Sigmoid colon (tissue), 7 donors: Measurements from ENCODE around the gene NEU3. TPM values are rescaled to one million over a fixed set of nuclear protein-coding genes. Genes with fewer than 3 reads are reported as not detected.
A peak's percentile ranks its signal among the peaks of the same experiment; 100 is the strongest.
"Not testable (repeated sequence)": the region's sequence is repeated elsewhere in the genome, so short reads cannot be mapped to it uniquely, and the experiment has no call there.

Experiments
- DNase-seq: peaks from one replicate; pipeline ENCODE4 v3.0.0-alpha.2; 2019
- H3K27ac ChIP-seq, 4 donors: fragments of 200-600 bp; sonication (generic); one replicate each; pipeline ENCODE4 v1.5.1; 2016 to 2019; ENCODE audit warnings: mild to moderate bottlenecking in 1 of 4
- H3K27me3 ChIP-seq, 3 donors: fragments of 200-600 bp; sonication (generic); one replicate each; pipeline ENCODE4 v1.5.1; 2019; ENCODE audit warnings: mild to moderate bottlenecking in 1 of 3
- H3K36me3 ChIP-seq, 4 donors: fragments of 200-600 bp; sonication (generic); one replicate each; pipeline ENCODE4 v1.5.1; 2016 to 2019
- H3K4me1 ChIP-seq, 4 donors: fragments of 200-600 bp; sonication (generic); one replicate each; pipeline ENCODE4 v1.5.1; 2017 to 2019
- H3K4me3 ChIP-seq, 4 donors: fragments of 200-600 bp; sonication (generic); one replicate each; pipeline ENCODE4 v1.5.1; 2017 to 2019; ENCODE audit warnings: mild to moderate bottlenecking in 2 of 4, moderate library complexity in 1 of 4
- H3K9me3 ChIP-seq, 4 donors: fragments of 200-600 bp in 3 of 4; sonication (generic) in 3 of 4; one replicate each; pipeline versions ENCODE4 v1.5.1 to v1.6.1; 2013 to 2019
- CTCF ChIP-seq, 4 experiments: fragments of 450-650 bp in 3 of 4; fragments of 200-600 bp in 1 of 4; IDR thresholded peaks; one replicate each; pipeline ENCODE4 v1.5.1; 2016 to 2019; ENCODE audit warnings: antibody characterized with exemption in 4 of 4, mild to moderate bottlenecking in 3 of 4, moderate library complexity in 2 of 4
- EP300 ChIP-seq, 4 donors: sonication (generic); formaldehyde crosslinking; IDR thresholded peaks; one replicate each; pipeline ENCODE4 v1.6.1; 2017; ENCODE audit warnings: antibody characterized with exemption in 4 of 4
- POLR2A ChIP-seq, 2 donors: fragments of 450-650 bp; IDR thresholded peaks; one replicate each; pipeline ENCODE4 v1.6.1; 2016; ENCODE audit warnings: antibody characterized with exemption in 2 of 2, mild to moderate bottlenecking in 2 of 2, moderate library complexity in 2 of 2
- POLR2AphosphoS5 ChIP-seq, 4 donors: sonication (generic); formaldehyde crosslinking; IDR thresholded peaks; one replicate each; pipeline ENCODE4 v1.6.1; 2017; ENCODE audit warnings: antibody characterized with exemption in 4 of 4
- WGBS, 2 donors: extraction: QIAGEN DNeasy Blood & Tissue Kit; methylation state at CpG; one replicate each; pipeline ENCODE4 v1.1.7; 2013; 5-methylcytosine and 5-hydroxymethylcytosine counted together
- intact Hi-C: fragments of 100-400 bp; cut with DNase I; formaldehyde crosslinking; loops from one replicate; pipeline ENCODE4 v1.15.1; 2023
- polyA plus RNA-seq, 3 donors: library from polyadenylated mRNA; stranded (reverse); fragments of 200-250 nt; gene quantifications; one replicate each; pipeline ENCODE4 v1.2.3, GENCODE V29; 2013
- total RNA-seq, 4 donors: library from RNA; depleted of rRNA; stranded (reverse); fragments of >200 nt; gene quantifications; one replicate each; pipeline ENCODE4 v1.1.0, GENCODE V29; 2016
- donor health status: healthy with polysubstance abuse.
- donor health status: Bipolar disorder and iron deficiency.
- donor health status: healthy.

NEU3 gene
- total and polyA plus RNA-seq, 7 donors: 0.60 to 10.2 (median 4.6) TPM

- H3K9me3 ChIP-seq: no peaks in the 10 kb centered on the region
- H3K4me1 ChIP-seq: no peaks in the 10 kb centered on the region
- intact Hi-C loops: no loop called here
- peaks cover 4 to 22% (median 11%) of the 10 kb centered on the region in 4 donors for H3K36me3 ChIP-seq
- no peaks in the 10 kb centered on the region for H3K27me3 ChIP-seq
- no peak for DNase-seq
- WGBS, 2 donors: 81 to 90% methylated on average over 1 of the region's 1 CpG
- no peak overlapping the region for H3K4me3 ChIP-seq
- TF ChIP-seq POLR2AphosphoS5 (IDR thresholded peaks at IDR 0.05) (no peak), EP300 (IDR thresholded peaks at IDR 0.05) (no peak), POLR2A (IDR thresholded peaks at IDR 0.05) (no peak), CTCF (IDR thresholded peaks at IDR 0.05) (no peak)
- H3K27ac ChIP-seq: no peak overlapping the region
Observed at GRCh38 chr11:75004215-75004614, 15.5 kb downstream of the NEU3 start.

DNA sequence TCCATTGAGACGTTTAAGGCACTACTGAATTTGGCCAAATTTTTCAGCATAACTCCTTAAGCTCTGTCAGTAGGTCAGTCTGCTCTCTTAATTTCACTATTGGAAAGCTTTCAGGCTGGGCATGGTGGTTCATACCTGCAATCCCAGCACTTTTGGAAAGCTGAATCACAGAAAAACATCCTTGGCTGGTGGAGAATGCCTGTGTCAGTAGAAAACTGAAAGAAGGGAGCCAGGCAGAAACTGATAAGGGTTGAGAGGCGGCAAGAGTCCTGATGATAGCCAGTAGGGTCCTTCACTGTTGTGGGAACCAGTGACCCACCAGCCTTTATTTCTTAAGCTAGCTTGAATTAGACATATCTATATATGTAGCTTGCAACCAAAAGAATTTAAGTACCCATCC lies 22.6 kb downstream of the NEU3 start:
- no peak for DNase-seq
- no peaks in the 10 kb centered on the region for H3K9me3 ChIP-seq
- TF ChIP-seq EP300 (IDR thresholded peaks at IDR 0.05) (no peak), POLR2AphosphoS5 (IDR thresholded peaks at IDR 0.05) (no peak), POLR2A (IDR thresholded peaks at IDR 0.05) (no peak)
- no peak overlapping the region for H3K27ac ChIP-seq
- peaks cover 0 to 16% (median 6%) of the 10 kb centered on the region in 4 donors for H3K4me1 ChIP-seq
- H3K4me3 ChIP-seq: no peak overlapping the region
- intact Hi-C loops: no loop called here
- WGBS, 2 donors: 87 to 93% methylated on average over 2 of the region's 2 CpGs
- H3K36me3 ChIP-seq: peaks cover 0 to 10% (median 5%) of the 10 kb centered on the region in 4 donors
- no peaks in the 10 kb centered on the region for H3K27me3 ChIP-seq

GRCh38 chr11:75011872-75012271 lies 23.1 kb downstream of the NEU3 start:
- Histone ChIP-seq H3K27ac (no peak overlapping the region), H3K4me1 (peaks cover 0 to 16% (median 6%) of the 10 kb centered on the region in 4 donors), H3K4me3 (no peak overlapping the region), H3K36me3 (peaks cover 0 to 6% (median 3%) of the 10 kb centered on the region in 4 donors), H3K27me3 (no peaks in the 10 kb centered on the region), H3K9me3 (no peaks in the 10 kb centered on the region)
- intact Hi-C loops: no loop called here
- DNase-seq: no peak
- WGBS, 2 donors: 95 to 96% methylated on average over 6 of the region's 6 CpGs
- no peak for TF ChIP-seq EP300 (IDR thresholded peaks at IDR 0.05)
- TF ChIP-seq CTCF (IDR thresholded peaks at IDR 0.05): no peak
- TF ChIP-seq POLR2A (IDR thresholded peaks at IDR 0.05): no peak
- TF ChIP-seq POLR2AphosphoS5 (IDR thresholded peaks at IDR 0.05): no peak

DNA sequence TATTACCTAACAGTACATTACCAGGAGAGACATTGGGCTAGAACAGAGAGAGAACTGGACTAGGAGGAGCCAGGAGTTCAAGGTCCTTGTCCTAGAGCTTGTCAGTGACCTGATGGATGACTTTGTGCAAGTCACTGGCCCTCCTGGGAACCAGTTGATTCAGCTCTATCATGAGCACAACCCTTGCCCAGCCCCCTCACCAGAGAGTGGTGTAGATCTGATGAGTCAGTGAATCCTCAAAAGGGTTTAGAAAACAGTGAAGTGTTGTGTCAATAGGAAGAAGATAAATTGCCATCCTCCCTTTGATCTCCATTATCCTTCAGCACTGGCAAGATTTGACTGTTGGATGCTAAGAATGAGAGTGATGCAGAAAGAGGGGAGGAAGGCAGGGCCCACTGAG lies 24.3 kb downstream of the NEU3 start:
- Histone ChIP-seq H3K4me3 (no peak overlapping the region), H3K36me3 (no peaks in the 10 kb centered on the region), H3K27ac (peak overlapping the region in 1 of 4 donors; percentile 51), H3K27me3 (no peaks in the 10 kb centered on the region), H3K4me1 (peaks cover 0 to 16% (median 6%) of the 10 kb centered on the region in 4 donors), H3K9me3 (no peaks in the 10 kb centered on the region)
- TF ChIP-seq CTCF (IDR thresholded peaks at IDR 0.05) (no peak), EP300 (IDR thresholded peaks at IDR 0.05) (no peak), POLR2AphosphoS5 (IDR thresholded peaks at IDR 0.05) (no peak), POLR2A (IDR thresholded peaks at IDR 0.05) (no peak)
- intact Hi-C loops: no loop called here
- no peak for DNase-seq

DNA sequence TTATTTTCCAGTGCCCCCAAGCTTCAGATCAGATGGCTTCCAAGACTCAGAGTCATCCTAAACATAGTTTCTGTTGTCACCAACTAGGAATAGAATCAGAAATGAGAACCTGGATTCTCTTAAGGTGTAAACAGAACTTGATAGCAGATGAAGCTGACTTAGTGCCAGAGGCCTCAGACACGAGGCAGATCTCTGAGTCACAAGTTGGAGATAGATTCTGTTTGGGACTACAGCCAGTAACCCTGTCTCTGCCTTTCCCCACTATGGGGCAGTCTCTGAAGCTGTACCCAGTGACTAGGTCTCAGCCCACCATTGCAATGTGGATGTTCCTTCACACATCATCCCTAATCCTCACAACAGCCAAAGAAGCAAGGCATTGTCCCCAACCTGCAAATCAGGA lies 25.4 kb downstream of the NEU3 start:
- intact Hi-C loops: no loop called here
- Histone ChIP-seq H3K27me3 (no peaks in the 10 kb centered on the region), H3K36me3 (no peaks in the 10 kb centered on the region), H3K4me1 (peaks cover 0 to 16% (median 6%) of the 10 kb centered on the region in 4 donors), H3K4me3 (no peak overlapping the region), H3K27ac (peak overlapping the region in 2 of 4 donors; percentile 11 to 51), H3K9me3 (no peaks in the 10 kb centered on the region)
- WGBS, 2 donors: 20 to 38% methylated on average over 1 of the region's 1 CpG
- TF ChIP-seq EP300 (IDR thresholded peaks at IDR 0.05) (no peak), CTCF (IDR thresholded peaks at IDR 0.05) (no peak), POLR2AphosphoS5 (IDR thresholded peaks at IDR 0.05) (peak in 1 of 4 donors; percentile 28), POLR2A (IDR thresholded peaks at IDR 0.05) (no peak)
- DNase-seq: no peak

GRCh38 chr11:75019200-75019599 lies 30.5 kb downstream of the NEU3 start:
- 95% methylated on average over 3 of the region's 3 CpGs for WGBS, 2 donors
- H3K9me3 ChIP-seq, DNase-seq, intact Hi-C loops, H3K4me1 ChIP-seq, H3K4me3 ChIP-seq, H3K27me3 ChIP-seq, H3K27ac ChIP-seq, H3K36me3 ChIP-seq: not testable (repeated sequence)

GRCh38 chr11:75020328-75020727 lies 31.6 kb downstream of the NEU3 start:
- not testable (repeated sequence) for H3K27ac ChIP-seq, H3K27me3 ChIP-seq, H3K36me3 ChIP-seq, DNase-seq, H3K4me1 ChIP-seq, H3K4me3 ChIP-seq, H3K9me3 ChIP-seq
- 84 to 87% methylated on average over 5 of the region's 5 CpGs for WGBS, 2 donors
- intact Hi-C loops: loop anchor here (5.0 kb wide), 1 partner anchor 227 kb away; no protein-coding TSS in a partner anchor
